ENCODE measurements around the gene ATG16L2.

Gene ATG16L2

DNA sequence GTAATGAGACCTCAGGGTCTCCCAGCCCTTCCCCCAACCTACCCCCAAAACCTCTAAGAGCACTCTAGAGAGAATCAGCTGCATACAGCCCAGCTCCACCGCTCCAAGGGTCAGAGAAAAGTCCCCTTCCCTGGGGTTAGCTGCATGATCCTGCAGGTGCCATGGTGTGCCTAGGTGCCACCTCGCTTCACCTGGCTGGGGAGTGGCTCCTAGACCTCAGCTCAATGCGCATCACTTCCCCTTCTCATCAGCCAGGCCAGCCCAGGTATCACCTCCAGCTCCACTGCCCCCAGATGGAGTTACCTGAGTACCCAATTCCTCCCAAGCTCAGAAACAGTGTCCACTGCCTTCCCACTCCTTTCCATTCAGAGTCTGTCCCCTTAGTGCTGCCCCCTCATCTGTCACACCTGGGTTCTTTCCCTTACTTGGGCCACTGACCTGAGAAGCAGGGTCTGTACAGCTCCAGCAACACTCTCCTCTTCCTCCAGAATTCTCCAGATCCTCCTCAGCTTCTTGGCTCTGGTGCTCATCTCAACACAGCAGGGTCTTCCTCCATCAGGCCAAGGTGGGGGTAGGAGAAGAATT lies 21.7 kb upstream of the ATG16L2 start:
- DNase-seq (ENCODE audit: low read depth), result no peak
- TF ChIP-seq, protein P1, sequence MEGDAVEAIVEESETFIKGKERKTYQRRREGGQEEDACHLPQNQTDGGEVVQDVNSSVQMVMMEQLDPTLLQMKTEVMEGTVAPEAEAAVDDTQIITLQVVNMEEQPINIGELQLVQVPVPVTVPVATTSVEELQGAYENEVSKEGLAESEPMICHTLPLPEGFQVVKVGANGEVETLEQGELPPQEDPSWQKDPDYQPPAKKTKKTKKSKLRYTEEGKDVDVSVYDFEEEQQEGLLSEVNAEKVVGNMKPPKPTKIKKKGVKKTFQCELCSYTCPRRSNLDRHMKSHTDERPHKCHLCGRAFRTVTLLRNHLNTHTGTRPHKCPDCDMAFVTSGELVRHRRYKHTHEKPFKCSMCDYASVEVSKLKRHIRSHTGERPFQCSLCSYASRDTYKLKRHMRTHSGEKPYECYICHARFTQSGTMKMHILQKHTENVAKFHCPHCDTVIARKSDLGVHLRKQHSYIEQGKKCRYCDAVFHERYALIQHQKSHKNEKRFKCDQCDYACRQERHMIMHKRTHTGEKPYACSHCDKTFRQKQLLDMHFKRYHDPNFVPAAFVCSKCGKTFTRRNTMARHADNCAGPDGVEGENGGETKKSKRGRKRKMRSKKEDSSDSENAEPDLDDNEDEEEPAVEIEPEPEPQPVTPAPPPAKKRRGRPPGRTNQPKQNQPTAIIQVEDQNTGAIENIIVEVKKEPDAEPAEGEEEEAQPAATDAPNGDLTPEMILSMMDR (IDR thresholded peaks at IDR 0.05; ENCODE audit: control insufficient read depth, extremely low read depth, insufficient read depth), result no peak
- H3K4me3 ChIP-seq (ENCODE audit: low read depth, low read length), result no peak overlapping the region

DNA sequence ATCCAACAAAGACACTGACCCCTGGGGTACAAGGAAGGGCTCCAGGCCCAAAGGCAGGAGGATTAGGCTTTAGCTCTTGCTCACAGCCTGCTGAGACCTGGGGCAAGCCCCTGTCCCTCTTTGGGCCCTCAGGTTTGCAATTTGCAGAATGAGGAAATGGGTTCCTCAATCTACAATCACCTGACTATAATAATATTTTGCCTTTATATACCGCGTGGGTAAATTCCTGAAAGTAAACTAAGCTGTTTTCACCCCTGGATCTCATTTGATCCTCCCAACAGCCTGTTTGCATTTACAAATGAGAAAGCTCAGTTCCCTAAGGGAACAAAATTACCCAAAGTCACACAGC lies 21.2 kb upstream of the ATG16L2 start:
- DNase-seq (ENCODE audit: low read depth), result no peak
- peak overlapping the region; percentile 71 for H3K4me3 ChIP-seq (ENCODE audit: low read depth, low read length)
- TF ChIP-seq, protein P1 (IDR thresholded peaks at IDR 0.05; ENCODE audit: control insufficient read depth, extremely low read depth, insufficient read depth), result no peak

GRCh38 chr11:72793425-72794367 lies 20.5 kb upstream of the ATG16L2 start, which contains the start of gene STARD10:
TSS of gene STARD10 (minus strand) at chr11:72794047. CDS start at chr11:72781181, 12,866 bp downstream.
- DNase-seq (ENCODE audit: low read depth), result peak; percentile 73
- TF ChIP-seq, protein P1 (IDR thresholded peaks at IDR 0.05; ENCODE audit: control insufficient read depth, extremely low read depth, insufficient read depth), result peak; percentile 60
- H3K4me3 ChIP-seq (ENCODE audit: low read depth, low read length), result peak within 1 kb of the TSS; percentile 71

- DNase-seq (ENCODE audit: low read depth), result no peak
- H3K4me3 ChIP-seq (ENCODE audit: low read depth, low read length), result no peak overlapping the region
- TF ChIP-seq, protein P1 (IDR thresholded peaks at IDR 0.05; ENCODE audit: control insufficient read depth, extremely low read depth, insufficient read depth), result no peak
Measured at GRCh38 chr11:72798361-72798760, 15.8 kb upstream of the ATG16L2 start.

DNA sequence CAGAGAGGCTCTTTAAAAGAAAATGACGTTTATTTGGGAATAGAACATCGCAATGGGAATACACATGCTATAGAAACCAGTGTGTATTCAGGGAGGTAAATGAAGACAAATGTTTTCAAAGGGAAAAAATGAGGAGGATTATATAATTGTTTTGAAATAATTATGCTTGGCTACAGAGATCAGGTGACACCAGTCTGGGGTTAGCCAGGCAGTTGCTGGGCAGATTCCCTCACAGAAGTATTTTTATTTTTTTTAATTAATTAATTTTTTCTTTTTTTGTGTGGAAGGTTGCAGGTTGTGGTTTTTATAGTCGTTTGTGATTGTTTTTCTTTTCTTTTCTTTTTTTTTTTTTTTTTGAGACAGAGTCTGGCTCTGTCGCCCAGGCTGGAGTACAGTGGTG lies 14.8 kb upstream of the ATG16L2 start:
- TF ChIP-seq, protein P1 (IDR thresholded peaks at IDR 0.05; ENCODE audit: control insufficient read depth, extremely low read depth, insufficient read depth), result no peak
- no peak overlapping the region for H3K4me3 ChIP-seq (ENCODE audit: low read depth, low read length)
- no peak for DNase-seq (ENCODE audit: low read depth)

DNA sequence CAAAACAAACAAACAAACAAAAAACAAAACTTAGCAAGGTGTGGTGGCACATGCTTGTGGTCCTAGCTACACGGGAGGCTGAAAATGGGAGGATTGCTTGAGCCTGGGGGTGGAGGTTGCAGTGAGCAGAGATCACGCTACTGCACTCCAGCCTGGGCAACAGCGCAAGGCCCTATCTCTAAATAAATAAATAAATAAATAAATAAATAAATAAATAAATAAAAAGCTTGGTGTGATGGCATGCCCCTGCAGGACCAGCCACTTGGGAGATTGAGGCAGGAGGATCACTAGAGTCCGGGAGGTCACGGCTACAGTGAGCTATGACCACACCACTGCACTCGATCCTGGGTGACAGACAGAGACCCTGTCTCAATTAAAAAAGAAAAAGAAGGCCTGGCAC lies 11.4 kb upstream of the ATG16L2 start:
- no peak for DNase-seq (ENCODE audit: low read depth)
- TF ChIP-seq, protein P1 (IDR thresholded peaks at IDR 0.05; ENCODE audit: control insufficient read depth, extremely low read depth, insufficient read depth), result no peak
- H3K4me3 ChIP-seq (ENCODE audit: low read depth, low read length), result no peak overlapping the region
